OCI-LY7 (cell line): Measurements from ENCODE around the gene ADARB2. TPM values are rescaled to one million over a fixed set of nuclear protein-coding genes. Genes with fewer than 3 reads are reported as not detected.

Source experiments
- BruUV-seq: library from RNA; stranded (reverse); fragments of 400-500 nt; replicated peaks from 2 replicates; lab custom pipeline; 2021; lab: Mats Ljungman, UMichigan
- CTCF ChIA-PET: fragments of 300-600 bp; sonication (Branson Sonifier 250); formaldehyde crosslinking; loops from one replicate; lab custom pipeline; 2022; ENCODE audit warnings: antibody characterized with exemption; ENCODE audit not compliant: unreplicated experiment; lab: Charles Lee
- POLR2A ChIA-PET: fragments of 300-600 bp; sonication (Branson Sonifier 250); formaldehyde crosslinking; loops from one replicate; lab custom pipeline; 2022; ENCODE audit warnings: antibody characterized with exemption; lab: Charles Lee
- DNase-seq: peaks from one replicate; pipeline ENCODE4 v3.0.0-alpha.2; 2015; ENCODE audit warnings: low spot score
- H2AFZ ChIP-seq: fragments of 200-600 bp; sonication (generic), shearing (Covaris generic); 2 replicates; pipeline ENCODE4 v1.6.1; 2014; ENCODE audit warnings: mild to moderate bottlenecking, antibody characterized with exemption, low read length, moderate library complexity
- H3K27ac ChIP-seq: fragments of 200-600 bp; sonication (generic); 2 replicates; pipeline ENCODE4 v1.5.1; 2014; ENCODE audit warnings: mixed run types, low read depth, mild to moderate bottlenecking, moderate library complexity, low read length, inconsistent platforms; ENCODE audit not compliant: poor library complexity, severe bottlenecking
- H3K36me3 ChIP-seq: fragments of 200-600 bp; sonication (generic); 2 replicates; pipeline ENCODE4 v1.6.1; 2014; ENCODE audit warnings: mild to moderate bottlenecking, antibody characterized with exemption, low read length, moderate library complexity, mixed read lengths; ENCODE audit not compliant: insufficient read depth
- H3K4me1 ChIP-seq: fragments of 200-600 bp; sonication (generic); 2 replicates; pipeline ENCODE4 v1.5.1; 2014; ENCODE audit warnings: mild to moderate bottlenecking, low read length; ENCODE audit not compliant: insufficient read depth, poor library complexity, severe bottlenecking
- H3K4me2 ChIP-seq: fragments of 200-600 bp; sonication (generic); 2 replicates; pipeline ENCODE4 v1.6.1; 2014; ENCODE audit warnings: mild to moderate bottlenecking, low read length
- H3K4me3 ChIP-seq: fragments of 200-600 bp; sonication (generic); 2 replicates; pipeline ENCODE4 v1.5.1; 2014; ENCODE audit warnings: mild to moderate bottlenecking, low read depth, low read length; ENCODE audit not compliant: poor library complexity, severe bottlenecking
- H3K79me2 ChIP-seq: fragments of 200-600 bp; sonication (generic); 2 replicates; pipeline ENCODE4 v1.6.1; 2016; ENCODE audit warnings: low read depth, mild to moderate bottlenecking, low read length, moderate library complexity, mixed read lengths; ENCODE audit not compliant: insufficient read depth
- H3K9me2 ChIP-seq: fragments of 200-600 bp; sonication (generic); 2 replicates; pipeline ENCODE4 v1.6.1; 2016; ENCODE audit warnings: mild to moderate bottlenecking, low read length, mixed read lengths; ENCODE audit not compliant: insufficient read depth
- H3K9me3 ChIP-seq: fragments of 200-600 bp; sonication (generic); 2 replicates; pipeline ENCODE4 v1.6.1; 2014; ENCODE audit warnings: mild to moderate bottlenecking, mixed run types, low read length, mixed read lengths
- H4K20me1 ChIP-seq: fragments of 200-600 bp; sonication (generic); 2 replicates; pipeline ENCODE4 v1.6.1; 2014; ENCODE audit warnings: mild to moderate bottlenecking, antibody characterized with exemption, low read length, moderate library complexity, mixed read lengths; ENCODE audit not compliant: insufficient read depth
- EZH2phosphoT487 ChIP-seq: fragments of 200-600 bp; sonication (generic); IDR thresholded peaks from 2 replicates; pipeline ENCODE4 v1.6.1; 2018; ENCODE audit warnings: low read depth, borderline replicate concordance, mild to moderate bottlenecking, mixed run types, antibody characterized with exemption, low read length, moderate library complexity, mixed read lengths
- intact Hi-C: fragments of 100-400 bp; cut with micrococcal nuclease; formaldehyde crosslinking; loops from one replicate; pipeline ENCODE4 v1.10.0; 2022; ENCODE audit not compliant: unreplicated experiment
- total RNA-seq, 2 experiments: library from RNA; depleted of rRNA in 1 of 2; stranded (reverse); fragments of >200 nt in 1 of 2; shearing (Covaris generic) in 1 of 2; gene quantifications; 2 replicates each; pipeline ENCODE4 v1.2.3, GENCODE V29; 2014 to 2022
- TF ChIP-seq, protein P1 (sequence below): fragments of 200-600 bp; sonication (generic); conservative IDR thresholded peaks from 2 replicates; pipeline ENCODE4 v1.5.1; 2014; ENCODE audit warnings: mild to moderate bottlenecking, antibody characterized with exemption, low read length, moderate library complexity, mixed read lengths

ADARB2 gene
- total RNA-seq, 2 experiments from 2014 or later: 0.03 TPM; not detected in 1

GRCh38 chr10:1557081-1557480 lies 180.2 kb downstream of the ADARB2 start:
- no TSS peak for BruUV-seq
- ChIA-PET POLR2A (no interaction called here), CTCF (no interaction called here)
- no peak overlapping the region for H3K4me2 ChIP-seq
- H3K36me3 ChIP-seq: no peaks in the 10 kb centered on the region
- H2AFZ ChIP-seq: no peak overlapping the region
- H3K9me3 ChIP-seq: no peaks in the 10 kb centered on the region
- no peaks in the 10 kb centered on the region for H3K4me1 ChIP-seq
- intact Hi-C loops: no loop called here
- TF ChIP-seq, protein P1, sequence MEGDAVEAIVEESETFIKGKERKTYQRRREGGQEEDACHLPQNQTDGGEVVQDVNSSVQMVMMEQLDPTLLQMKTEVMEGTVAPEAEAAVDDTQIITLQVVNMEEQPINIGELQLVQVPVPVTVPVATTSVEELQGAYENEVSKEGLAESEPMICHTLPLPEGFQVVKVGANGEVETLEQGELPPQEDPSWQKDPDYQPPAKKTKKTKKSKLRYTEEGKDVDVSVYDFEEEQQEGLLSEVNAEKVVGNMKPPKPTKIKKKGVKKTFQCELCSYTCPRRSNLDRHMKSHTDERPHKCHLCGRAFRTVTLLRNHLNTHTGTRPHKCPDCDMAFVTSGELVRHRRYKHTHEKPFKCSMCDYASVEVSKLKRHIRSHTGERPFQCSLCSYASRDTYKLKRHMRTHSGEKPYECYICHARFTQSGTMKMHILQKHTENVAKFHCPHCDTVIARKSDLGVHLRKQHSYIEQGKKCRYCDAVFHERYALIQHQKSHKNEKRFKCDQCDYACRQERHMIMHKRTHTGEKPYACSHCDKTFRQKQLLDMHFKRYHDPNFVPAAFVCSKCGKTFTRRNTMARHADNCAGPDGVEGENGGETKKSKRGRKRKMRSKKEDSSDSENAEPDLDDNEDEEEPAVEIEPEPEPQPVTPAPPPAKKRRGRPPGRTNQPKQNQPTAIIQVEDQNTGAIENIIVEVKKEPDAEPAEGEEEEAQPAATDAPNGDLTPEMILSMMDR: no peak
- TF ChIP-seq EZH2phosphoT487: no peak
- no peaks in the 10 kb centered on the region; the same call in 1 of the 2 replicates for H4K20me1 ChIP-seq
- H3K4me3 ChIP-seq: no peak overlapping the region
- no peaks in the 10 kb centered on the region for H3K79me2 ChIP-seq
- no peaks in the 10 kb centered on the region for H3K9me2 ChIP-seq
- H3K27ac ChIP-seq: no peak overlapping the region
- no peak for DNase-seq

DNA sequence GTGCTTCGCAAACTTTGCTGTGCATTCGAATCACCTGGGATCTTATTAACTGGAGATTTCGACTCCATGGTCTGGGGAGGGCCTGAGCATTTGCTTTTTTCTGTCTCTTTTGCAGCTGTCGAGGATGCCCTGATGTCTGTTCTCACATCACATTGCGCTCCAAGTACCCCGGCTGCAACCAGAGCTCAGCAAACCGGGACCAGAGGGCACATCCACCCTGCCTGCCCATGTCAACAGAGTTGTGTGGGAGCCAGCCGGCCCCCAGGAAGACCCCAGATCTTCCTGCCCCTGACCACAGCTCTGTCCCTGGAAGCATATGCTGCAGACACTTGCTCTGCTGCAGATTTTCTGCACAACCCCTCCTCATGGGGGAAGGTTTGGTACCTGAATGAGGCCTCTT lies 180.8 kb downstream of the ADARB2 start:
- CTCF ChIA-PET: no interaction called here
- intact Hi-C loops: no loop called here
- BruUV-seq: no TSS peak
- H3K79me2 ChIP-seq: no peaks in the 10 kb centered on the region
- no peak overlapping the region for H2AFZ ChIP-seq
- POLR2A ChIA-PET: no interaction called here
- no peak overlapping the region for H3K4me3 ChIP-seq
- no peak for DNase-seq
- no peak overlapping the region for H3K4me2 ChIP-seq
- H4K20me1 ChIP-seq: no peaks in the 10 kb centered on the region; the same call in 1 of the 2 replicates
- TF ChIP-seq EZH2phosphoT487: no peak
- TF ChIP-seq, protein P1: no peak
- H3K4me1 ChIP-seq: no peaks in the 10 kb centered on the region
- no peaks in the 10 kb centered on the region for H3K9me3 ChIP-seq
- H3K36me3 ChIP-seq: no peaks in the 10 kb centered on the region
- H3K9me2 ChIP-seq: no peaks in the 10 kb centered on the region
- no peak overlapping the region for H3K27ac ChIP-seq

DNA sequence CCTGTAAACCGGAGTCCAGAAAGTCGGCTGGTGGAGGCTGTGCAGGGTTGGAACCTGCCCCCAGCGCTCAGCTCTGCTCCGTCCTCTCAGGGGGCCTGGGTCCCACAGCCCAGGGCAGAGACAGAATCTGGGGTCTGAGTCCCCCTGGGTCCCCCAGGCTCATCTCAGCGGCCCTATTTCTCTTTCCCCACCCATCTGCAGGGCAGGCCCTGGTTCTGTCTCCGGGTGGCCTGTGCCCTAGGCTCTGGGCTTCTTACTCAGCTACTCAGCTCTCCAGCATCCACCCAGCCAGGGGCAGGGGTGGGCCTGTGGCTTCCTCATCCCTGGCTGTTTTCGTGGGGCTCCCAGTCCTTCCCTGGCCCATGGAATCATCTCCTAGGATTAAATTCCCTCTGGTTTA lies 183.4 kb downstream of the ADARB2 start:
- POLR2A ChIA-PET: no interaction called here
- H3K79me2 ChIP-seq: no peaks in the 10 kb centered on the region
- TF ChIP-seq EZH2phosphoT487: no peak
- TF ChIP-seq, protein P1: no peak
- DNase-seq: no peak
- H3K27ac ChIP-seq: no peak overlapping the region
- no peaks in the 10 kb centered on the region for H3K36me3 ChIP-seq
- H3K9me3 ChIP-seq: no peaks in the 10 kb centered on the region
- BruUV-seq: no TSS peak
- no peaks in the 10 kb centered on the region for H3K4me1 ChIP-seq
- no peak overlapping the region for H2AFZ ChIP-seq
- no peak overlapping the region for H3K4me2 ChIP-seq
- CTCF ChIA-PET: no interaction called here
- no peaks in the 10 kb centered on the region for H3K9me2 ChIP-seq
- intact Hi-C loops: no loop called here
- H4K20me1 ChIP-seq: no peaks in the 10 kb centered on the region; the same call in 1 of the 2 replicates
- H3K4me3 ChIP-seq: no peak overlapping the region
